HCT116 (cell line): Measurements from ENCODE around the gene SLC38A8. TPM values are rescaled to one million over a fixed set of nuclear protein-coding genes. Genes with fewer than 3 reads are reported as not detected.

Experiments used
- ATAC-seq: fragments of 200-7000 bp; cut with Tn5 transposase; 2 replicates; pipeline ENCODE4 v1.9.1; 2020; ENCODE audit warnings: mild to moderate bottlenecking, moderate library complexity
- BruUV-seq: library from RNA; stranded (reverse); fragments of 400-500 nt; replicated peaks from 2 replicates; lab custom pipeline; 2021; lab: Mats Ljungman, UMichigan
- CTCF ChIA-PET: fragments of 300-600 bp; sonication (Branson Sonifier 250); formaldehyde crosslinking; loops from one replicate; lab custom pipeline; 2021; ENCODE audit warnings: antibody characterized with exemption; lab: Charles Lee
- POLR2A ChIA-PET: fragments of 300-600, 350-600 bp; sonication (Branson Sonifier 250); formaldehyde crosslinking; loops from one replicate; lab custom pipeline; 2021; ENCODE audit warnings: antibody characterized with exemption; lab: Charles Lee
- RAD21 ChIA-PET, 2 experiments: fragments of 300-600 bp; sonication (Branson Sonifier 250); formaldehyde crosslinking; loops; one replicate each; lab custom pipeline; 2023; ENCODE audit warnings: low total read pairs in 2 of 2; ENCODE audit not compliant: uncharacterized antibody in 2 of 2, unreplicated experiment in 2 of 2, low non-redundant PET in 1 of 2; lab: Charles Lee
- DNase-seq: peaks from one replicate; pipeline ENCODE4 v3.0.0-alpha.2; 2010; ENCODE audit warnings: low read depth, low spot score
- H2AFZ ChIP-seq: fragments of 200-600 bp; shearing (Covaris generic), sonication (generic); 2 replicates; pipeline ENCODE4 v1.6.1; 2017; ENCODE audit warnings: low read depth, mixed run types, mixed read lengths, antibody characterized with exemption, low read length; ENCODE audit not compliant: poor library complexity, severe bottlenecking
- H3K27ac ChIP-seq: 2 replicates; pipeline ENCODE4 v1.5.1; 2012; ENCODE audit warnings: low read depth, low read length
- H3K27me3 ChIP-seq: fragments of 200-600 bp; sonication (generic); 2 replicates; pipeline ENCODE4 v1.6.1; 2016; ENCODE audit warnings: mixed run types, low read length, mixed read lengths; ENCODE audit not compliant: insufficient read depth
- H3K36me3 ChIP-seq, 2 experiments: fragments of 200-500 bp in 1 of 2; fragments of 200-600 bp in 1 of 2; sonication (Bioruptor generic) in 1 of 2; sonication (generic) in 1 of 2; 2 replicates each; pipeline versions ENCODE4 v1.5.1 to v1.6.1; 2014 to 2016; ENCODE audit warnings: low read length in 2 of 2, inconsistent platforms in 1 of 2, mixed read lengths in 1 of 2, mixed run types in 1 of 2; ENCODE audit not compliant: insufficient read depth in 2 of 2, control insufficient read depth in 1 of 2
- H3K4me1 ChIP-seq, 2 experiments: fragments of 200-600 bp in 1 of 2; sonication (generic) in 1 of 2; 2 replicates each; pipeline versions ENCODE4 v1.5.1 to v1.6.1; 2012 to 2017; ENCODE audit warnings: low read length in 2 of 2, inconsistent platforms in 1 of 2, mild to moderate bottlenecking in 1 of 2, mixed read lengths in 1 of 2, mixed run types in 1 of 2, moderate library complexity in 1 of 2; ENCODE audit not compliant: insufficient read depth in 2 of 2, control insufficient read depth in 1 of 2
- H3K4me2 ChIP-seq: fragments of 200-600 bp; sonication (generic); 2 replicates; pipeline ENCODE4 v1.6.1; 2017; ENCODE audit warnings: mixed run types, low read length, mixed read lengths
- H3K4me3 ChIP-seq, 2 experiments: fragments of 200-600 bp in 1 of 2; sonication (generic) in 1 of 2; replicated peaks in 1 of 2; 2 replicates each; pipeline ENCODE4 v1.5.1; 2011 to 2016; ENCODE audit warnings: low read length in 2 of 2, control low read depth in 1 of 2, low read depth in 1 of 2, mild to moderate bottlenecking in 1 of 2, mixed read lengths in 1 of 2, mixed run types in 1 of 2
- H3K79me2 ChIP-seq: fragments of 200-600 bp; sonication (generic); 2 replicates; pipeline ENCODE4 v1.6.1; 2017; ENCODE audit warnings: mild to moderate bottlenecking, mixed run types, low read length, moderate library complexity, mixed read lengths; ENCODE audit not compliant: insufficient read depth
- H3K9ac ChIP-seq: fragments of 200-600 bp; sonication (generic); 2 replicates; pipeline ENCODE4 v1.6.1; 2016; ENCODE audit warnings: low read length, mixed read lengths
- H3K9me2 ChIP-seq: fragments of 200-600 bp; sonication (generic), shearing (Covaris generic); 2 replicates; pipeline ENCODE4 v1.6.1; 2017; ENCODE audit warnings: mixed run types, mild to moderate bottlenecking, moderate library complexity; ENCODE audit not compliant: insufficient read depth
- H3K9me3 ChIP-seq, 2 experiments: fragments of 200-500 bp in 1 of 2; fragments of 200-600 bp in 1 of 2; sonication (Bioruptor generic) in 1 of 2; sonication (generic) in 1 of 2; 2 replicates each; pipeline ENCODE4 v1.6.1; 2014 to 2017; ENCODE audit warnings: low read length in 2 of 2, mixed read lengths in 2 of 2, inconsistent platforms in 1 of 2, low read depth in 1 of 2, mild to moderate bottlenecking in 1 of 2, mixed run types in 1 of 2, moderate library complexity in 1 of 2; ENCODE audit not compliant: control insufficient read depth in 1 of 2, insufficient read depth in 1 of 2
- H4K20me1 ChIP-seq: fragments of 200-600 bp; sonication (generic), shearing (Covaris generic); 2 replicates; pipeline ENCODE4 v1.6.1; 2017; ENCODE audit warnings: mixed run types, mild to moderate bottlenecking, moderate library complexity; ENCODE audit not compliant: insufficient read depth
- ATF3 ChIP-seq: IDR thresholded peaks from 2 replicates; pipeline ENCODE4 v1.6.1; 2012
- CEBPB ChIP-seq: IDR thresholded peaks from 2 replicates; pipeline ENCODE4 v1.6.1; 2012; ENCODE audit warnings: low read depth
- ELF1 ChIP-seq: IDR thresholded peaks from 2 replicates; pipeline ENCODE4 v1.6.1; 2012; ENCODE audit warnings: low read depth, borderline replicate concordance
- EZH2phosphoT487 ChIP-seq: fragments of 200-600 bp; IDR thresholded peaks from 2 replicates; pipeline ENCODE4 v1.6.1; 2018; ENCODE audit warnings: antibody characterized with exemption, borderline replicate concordance
- FOSL1 ChIP-seq: IDR thresholded peaks from 2 replicates; pipeline ENCODE4 v1.6.1; 2012; ENCODE audit warnings: low read depth
- MAX ChIP-seq: IDR thresholded peaks from 2 replicates; pipeline ENCODE4 v1.6.1; 2012
- POLR2A ChIP-seq: IDR thresholded peaks from 2 replicates; pipeline ENCODE4 v1.7.0; 2011; ENCODE audit warnings: borderline replicate concordance; ENCODE audit not compliant: insufficient read depth, insufficient read length; ENCODE audit errors: extremely low read depth
- POLR2AphosphoS5 ChIP-seq: IDR thresholded peaks from 2 replicates; pipeline ENCODE4 v1.6.1; 2011; ENCODE audit warnings: mild to moderate bottlenecking, low read depth, low read length, moderate library complexity
- RAD21 ChIP-seq: IDR thresholded peaks from 2 replicates; pipeline ENCODE4 v1.6.1; 2012; ENCODE audit warnings: low read depth, mild to moderate bottlenecking
- SIN3A ChIP-seq: IDR thresholded peaks from 2 replicates; pipeline ENCODE4 v1.6.1; 2012; ENCODE audit warnings: low read depth
- YY1 ChIP-seq: IDR thresholded peaks from 2 replicates; pipeline ENCODE4 v1.6.1; 2011; ENCODE audit warnings: low read length, low read depth, moderate library complexity, mild to moderate bottlenecking; ENCODE audit not compliant: insufficient replicate concordance; ENCODE audit errors: extremely low read depth
- ZBTB33 ChIP-seq: IDR thresholded peaks from 2 replicates; pipeline ENCODE4 v1.6.1; 2011; ENCODE audit warnings: mild to moderate bottlenecking, low read length, moderate library complexity; ENCODE audit not compliant: insufficient replicate concordance; ENCODE audit errors: extremely low read depth
- ZFX ChIP-seq: fragments of 450-650 bp; IDR thresholded peaks from 2 replicates; pipeline ENCODE4 v1.6.1; 2017
- ZNF274 ChIP-seq: fragments of 200-500 bp; sonication (Bioruptor generic); IDR thresholded peaks from 2 replicates; pipeline ENCODE4 v1.6.1; 2014; ENCODE audit warnings: mild to moderate bottlenecking, low read depth, low read length, inconsistent platforms
- intact Hi-C: fragments of 100-400 bp; cut with micrococcal nuclease; formaldehyde crosslinking; loops from 2 replicates; pipeline ENCODE4 v1.10.0; 2022
- total RNA-seq: library from RNA; stranded (reverse); gene quantifications from one replicate; pipeline ENCODE4 v1.2.1, GENCODE V29; 2021; ENCODE audit not compliant: unreplicated experiment
- TF ChIP-seq, protein P1 (sequence below), 3 experiments: fragments of 200-600 bp in 1 of 3; sonication (generic) in 1 of 3; IDR thresholded peaks in 2 of 3; conservative IDR thresholded peaks in 1 of 3; 2 replicates each; pipeline ENCODE4 v1.5.1; 2012 to 2017; ENCODE audit warnings: low read depth in 2 of 3, low read length in 2 of 3, antibody characterized with exemption in 1 of 3, borderline replicate concordance in 1 of 3, control low read depth in 1 of 3, mild to moderate bottlenecking in 1 of 3, mixed read lengths in 1 of 3, mixed run types in 1 of 3, moderate library complexity in 1 of 3; ENCODE audit not compliant: insufficient read depth in 1 of 3

The SLC38A8 gene
- total RNA-seq, 1 experiment from 2014 or later, result not detected

DNA sequence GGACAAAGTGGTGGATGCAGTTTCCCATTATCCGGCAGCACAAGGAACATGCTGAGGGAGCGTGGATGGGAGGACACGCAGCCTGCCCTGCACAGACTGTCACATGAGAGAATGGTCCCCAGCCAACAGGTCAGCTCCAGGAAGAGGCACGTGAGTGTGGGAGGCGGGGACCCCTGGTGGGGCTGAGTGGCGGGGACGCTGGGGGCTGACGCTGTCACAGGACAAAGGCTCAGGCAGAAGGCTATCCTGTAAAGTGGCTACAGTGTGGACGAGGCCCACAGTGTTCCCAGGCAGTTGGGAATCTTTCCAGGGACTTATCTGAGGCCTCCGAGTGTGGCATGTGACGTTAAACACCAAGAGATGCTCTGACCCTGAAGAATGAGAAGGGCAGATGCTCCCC, 43.7 kb upstream of the SLC38A8 start:
- intact Hi-C loops, result no loop called here
- Histone ChIP-seq H4K20me1 (no peaks in the 10 kb centered on the region), H3K4me1 (no peaks in the 10 kb centered on the region), H3K79me2 (no peaks in the 10 kb centered on the region), H3K4me2 (no peak overlapping the region), H3K36me3 (peaks cover 28 to 62% of the 10 kb centered on the region in 2 experiments), H3K9me3 (no peaks in the 10 kb centered on the region), H3K4me3 (no peak overlapping the region), H3K27ac (no peak overlapping the region), H3K9me2 (no peaks in the 10 kb centered on the region), H2AFZ (no peak overlapping the region), H3K9ac (no peak overlapping the region), H3K27me3 (no peaks in the 10 kb centered on the region)
- no peak for DNase-seq
- ATAC-seq, result no peak
- CTCF ChIA-PET, result interaction anchor here (1.3 to 3.1 kb wide), 8 partner anchors 10 to 222 kb away, joined by 3 to 33 read pairs (median 6); partner anchors contain the start of gene TAF1C
- TF ChIP-seq, protein P1, sequence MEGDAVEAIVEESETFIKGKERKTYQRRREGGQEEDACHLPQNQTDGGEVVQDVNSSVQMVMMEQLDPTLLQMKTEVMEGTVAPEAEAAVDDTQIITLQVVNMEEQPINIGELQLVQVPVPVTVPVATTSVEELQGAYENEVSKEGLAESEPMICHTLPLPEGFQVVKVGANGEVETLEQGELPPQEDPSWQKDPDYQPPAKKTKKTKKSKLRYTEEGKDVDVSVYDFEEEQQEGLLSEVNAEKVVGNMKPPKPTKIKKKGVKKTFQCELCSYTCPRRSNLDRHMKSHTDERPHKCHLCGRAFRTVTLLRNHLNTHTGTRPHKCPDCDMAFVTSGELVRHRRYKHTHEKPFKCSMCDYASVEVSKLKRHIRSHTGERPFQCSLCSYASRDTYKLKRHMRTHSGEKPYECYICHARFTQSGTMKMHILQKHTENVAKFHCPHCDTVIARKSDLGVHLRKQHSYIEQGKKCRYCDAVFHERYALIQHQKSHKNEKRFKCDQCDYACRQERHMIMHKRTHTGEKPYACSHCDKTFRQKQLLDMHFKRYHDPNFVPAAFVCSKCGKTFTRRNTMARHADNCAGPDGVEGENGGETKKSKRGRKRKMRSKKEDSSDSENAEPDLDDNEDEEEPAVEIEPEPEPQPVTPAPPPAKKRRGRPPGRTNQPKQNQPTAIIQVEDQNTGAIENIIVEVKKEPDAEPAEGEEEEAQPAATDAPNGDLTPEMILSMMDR (IDR thresholded peaks at IDR 0.05 in 2 of 3, conservative IDR thresholded peaks at IDR 0.05 in 1 of 3; ENCODE audit: borderline replicate concordance in 1 of 3, insufficient read depth in 1 of 3, low read depth in 2 of 3, low read length in 2 of 3), result no peak
- TF ChIP-seq YY1 (no peak), ATF3 (no peak)
- RAD21 ChIA-PET, result interaction anchor here in 1 of 2 experiments (1.0 kb wide), 1 partner anchor 101 kb away, joined by 3 read pairs; no protein-coding TSS in a partner anchor
- POLR2A ChIA-PET, result no interaction called here
- BruUV-seq, result no TSS peak

- POLR2A ChIA-PET, result no interaction called here
- peaks cover 31 to 62% of the 10 kb centered on the region in 2 experiments for H3K36me3 ChIP-seq
- TF ChIP-seq RAD21, result no peak
- TF ChIP-seq ZBTB33, result no peak
- TF ChIP-seq FOSL1, result no peak
- no peak for TF ChIP-seq EZH2phosphoT487
- TF ChIP-seq MAX, result no peak
- TF ChIP-seq CEBPB, result no peak
- TF ChIP-seq ZFX, result no peak
- TF ChIP-seq ZNF274, result no peak
- TF ChIP-seq YY1, result no peak
- no peak for TF ChIP-seq POLR2A
- no peak for TF ChIP-seq ELF1
- TF ChIP-seq SIN3A, result no peak
- TF ChIP-seq POLR2AphosphoS5, result no peak
- no peak for TF ChIP-seq ATF3
Observed at GRCh38 chr16:84085773-84086172, 43.2 kb upstream of the SLC38A8 start.

More at GRCh38 chr16:84085773-84086172, 43.2 kb upstream of the SLC38A8 start:
- H3K79me2 ChIP-seq, result no peaks in the 10 kb centered on the region
- ChIA-PET CTCF (interaction anchor here (0.6 to 3.1 kb wide), 11 partner anchors 10 to 223 kb away, joined by 3 to 33 read pairs (median 5); partner anchors contain the start of gene TAF1C), RAD21 (interaction anchor here (0.6 to 1.0 kb wide), 2 partner anchors 31 to 101 kb away, joined by 3 read pairs; partner anchors contain the start of gene MBTPS1 (in 1 of the 2))
- H3K4me2 ChIP-seq, result no peak overlapping the region
- no peaks in the 10 kb centered on the region for H3K9me3 ChIP-seq
- ATAC-seq (no peak), DNase-seq (no peak)
- no peaks in the 10 kb centered on the region for H3K9me2 ChIP-seq
- H4K20me1 ChIP-seq, result no peaks in the 10 kb centered on the region
- H2AFZ ChIP-seq, result no peak overlapping the region
- intact Hi-C loops, result loop anchor here (1.0 kb wide), 1 partner anchor 56 kb away; no protein-coding TSS in a partner anchor
- no peak overlapping the region for H3K4me3 ChIP-seq
- H3K4me1 ChIP-seq, result no peaks in the 10 kb centered on the region
- no peak overlapping the region for H3K9ac ChIP-seq
- no peak overlapping the region for H3K27ac ChIP-seq
- no TSS peak for BruUV-seq
- no peaks in the 10 kb centered on the region for H3K27me3 ChIP-seq
